HepG2 (cell line): ENCODE results near the gene ATP11A. TPM values are rescaled to one million over a fixed set of nuclear protein-coding genes. Genes with fewer than 3 reads are reported as not detected.

Experiments
- EHMT2 ChIP-seq: fragments of 200-600 bp; sonication (generic); IDR thresholded peaks from 2 replicates; pipeline ENCODE4 v1.7.0; 2017; ENCODE audit warnings: antibody characterized with exemption, low read depth, low read length, borderline replicate concordance
- EP300 ChIP-seq, 3 experiments: sonication (generic) in 1 of 3; formaldehyde crosslinking in 1 of 3; IDR thresholded peaks; 2 replicates each; pipeline versions ENCODE4 v1.5.1 to v1.6.1; 2011 to 2020; ENCODE audit warnings: low read depth in 2 of 3, low read length in 2 of 3, borderline replicate concordance in 1 of 3, improper control_type of control experiment in 1 of 3, mild to moderate bottlenecking in 1 of 3, missing genetic modification reagents in 1 of 3, moderate library complexity in 1 of 3
- HDAC6 ChIP-seq: fragments of 200-600 bp; sonication (generic); IDR thresholded peaks from 2 replicates; pipeline ENCODE4 v1.7.0; 2017; ENCODE audit warnings: mild to moderate bottlenecking, antibody characterized with exemption, low read length, low read depth
- HNRNPUL1 ChIP-seq: fragments of 200-400 bp; formaldehyde crosslinking; IDR thresholded peaks from 2 replicates; pipeline ENCODE4 v1.6.1; 2017; ENCODE audit warnings: low read depth, mild to moderate bottlenecking, low read length, moderate library complexity
- JARID2 ChIP-seq: sonication (generic); formaldehyde crosslinking; IDR thresholded peaks from 2 replicates; pipeline ENCODE4 v1.8.1; 2023; ENCODE audit warnings: missing genetic modification reagents, inconsistent platforms; ENCODE audit not compliant: insufficient replicate concordance
- KDM3A ChIP-seq: IDR thresholded peaks from 2 replicates; pipeline ENCODE4 v1.6.1; 2018; ENCODE audit warnings: low read depth, missing compliant biosample characterization
- MED13 ChIP-seq: sonication (generic); formaldehyde crosslinking; IDR thresholded peaks from 2 replicates; pipeline ENCODE4 v1.5.0; 2020; ENCODE audit warnings: missing genetic modification reagents
- PHF5A ChIP-seq: IDR thresholded peaks from one replicate; pipeline ENCODE4 v1.6.1; 2018; ENCODE audit warnings: low read depth, missing genetic modification reagents; ENCODE audit not compliant: unreplicated experiment
- RBFOX2 ChIP-seq: fragments of 200-400 bp; formaldehyde crosslinking; IDR thresholded peaks from 2 replicates; pipeline ENCODE4 v1.6.1; 2017; ENCODE audit warnings: low read depth, mild to moderate bottlenecking, low read length
- ZIK1 ChIP-seq: sonication (generic); formaldehyde crosslinking; IDR thresholded peaks from 2 replicates; pipeline ENCODE4 v1.5.0; 2020; ENCODE audit warnings: mild to moderate bottlenecking, low read depth, missing genetic modification reagents, borderline replicate concordance
- ZNF235 ChIP-seq: sonication (generic); formaldehyde crosslinking; IDR thresholded peaks from 2 replicates; pipeline ENCODE4 v1.8.1; 2023; ENCODE audit warnings: mild to moderate bottlenecking, missing genetic modification reagents, borderline replicate concordance
- ZNF296 ChIP-seq: sonication (generic); formaldehyde crosslinking; conservative IDR thresholded peaks from 2 replicates; pipeline ENCODE4 v1.5.0; 2020; ENCODE audit warnings: mild to moderate bottlenecking, missing genetic modification reagents
- ZNF383 ChIP-seq: sonication (generic); formaldehyde crosslinking; IDR thresholded peaks from 2 replicates; pipeline ENCODE4 v1.4.0; 2020; ENCODE audit warnings: missing genetic modification reagents, mild to moderate bottlenecking, borderline replicate concordance
- ZNF713 ChIP-seq: sonication (generic); formaldehyde crosslinking; IDR thresholded peaks from 2 replicates; pipeline ENCODE4 v1.4.0; 2020; ENCODE audit warnings: mild to moderate bottlenecking, missing genetic modification reagents
- ZNF781 ChIP-seq: sonication (generic); formaldehyde crosslinking; IDR thresholded peaks from 2 replicates; pipeline ENCODE4 v1.5.1; 2020; ENCODE audit warnings: borderline replicate concordance, mild to moderate bottlenecking, missing genetic modification reagents; ENCODE audit errors: not compliant biosample characterization
- polyA plus RNA-seq, 8 experiments: library from polyadenylated mRNA; depleted of rRNA in 3 of 8; stranded (reverse) in 7 of 8; unstranded in 1 of 8; fragments of >200 nt; fragmentation: Illumina TruSeq in 4 of 8; extraction: Trizol in 4 of 8; gene quantifications; 2 replicates each; pipeline versions ENCODE4 v1.2.1 to v1.2.3, GENCODE V29; 2011 to 2016; ENCODE audit warnings: low read depth in 4 of 8, missing spikeins in 1 of 8, mixed read lengths in 1 of 8; ENCODE audit not compliant: insufficient read depth in 1 of 8
- total RNA-seq, 5 experiments: library from RNA; depleted of rRNA; stranded (reverse); fragments of >200 nt; fragmentation: Illumina TruSeq; extraction: Trizol; gene quantifications; 2 replicates each; pipeline ENCODE4 v1.2.3, GENCODE V29; 2016; ENCODE audit warnings: low read depth in 1 of 5
- TF ChIP-seq, protein P1 (sequence below): sonication (generic); formaldehyde crosslinking; IDR thresholded peaks from 2 replicates; pipeline ENCODE4 v1.5.0; 2020; ENCODE audit warnings: missing genetic modification reagents
- TF ChIP-seq, protein P2 (sequence below): fragments of 450-650 bp; IDR thresholded peaks from 2 replicates; pipeline ENCODE4 v1.6.1; 2017
- TF ChIP-seq, protein P3 (sequence below): IDR thresholded peaks from 2 replicates; pipeline ENCODE4 v1.6.1; 2016; ENCODE audit warnings: missing genetic modification reagents, missing compliant biosample characterization
- TF ChIP-seq, protein P4 (sequence below): sonication (generic); formaldehyde crosslinking; conservative IDR thresholded peaks from 2 replicates; pipeline ENCODE4 v1.4.0; 2020; ENCODE audit warnings: missing genetic modification reagents
- TF ChIP-seq, protein P5 (sequence below): sonication (generic); formaldehyde crosslinking; IDR thresholded peaks from 2 replicates; pipeline ENCODE4 v1.4.0; 2020; ENCODE audit warnings: missing genetic modification reagents

The ATP11A gene
- total and polyA plus RNA-seq, 2 of the 13 experiments (the other 11 are each of a cell fraction or from before 2014, with no cell fraction given), result 18.4 to 20.1 TPM

DNA sequence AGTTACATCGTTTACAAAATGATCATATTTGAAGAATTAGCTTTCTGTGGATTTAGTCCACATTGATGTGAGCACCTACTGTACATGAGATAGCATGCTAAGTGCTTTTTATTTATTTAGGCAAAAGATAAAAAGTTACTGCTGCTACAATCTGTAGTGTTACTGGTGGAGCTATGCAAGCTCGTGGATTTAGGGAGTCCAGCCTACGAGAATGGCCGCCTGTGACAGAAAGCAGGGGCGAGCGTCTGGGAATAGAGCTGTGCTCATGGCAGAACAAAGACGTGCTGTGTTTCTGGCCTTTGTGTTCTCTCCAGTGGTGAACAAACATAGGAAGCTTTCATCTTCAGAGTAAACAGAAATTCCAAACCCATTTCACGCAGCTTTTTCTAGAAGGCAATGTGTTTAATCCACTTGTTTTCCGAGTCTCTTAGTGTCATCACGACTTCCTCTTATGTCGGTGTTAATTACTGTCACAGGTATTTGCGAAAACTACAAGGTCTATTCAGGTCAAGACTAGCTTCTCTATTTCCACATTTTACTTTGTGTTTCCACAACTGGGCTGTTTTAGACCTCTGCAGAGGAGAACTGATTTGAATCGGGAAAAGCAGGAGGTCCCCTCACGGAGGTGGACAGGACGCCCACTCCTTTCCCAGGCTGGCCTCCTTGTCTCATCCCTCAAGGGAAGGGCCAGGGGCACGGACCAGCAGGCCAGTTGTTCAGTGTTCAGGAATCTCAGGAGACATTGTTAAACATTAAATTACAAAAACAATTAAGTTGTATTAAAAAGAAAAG, 67.3 kb downstream of the ATP11A start (continued):
- TF ChIP-seq, protein P1, sequence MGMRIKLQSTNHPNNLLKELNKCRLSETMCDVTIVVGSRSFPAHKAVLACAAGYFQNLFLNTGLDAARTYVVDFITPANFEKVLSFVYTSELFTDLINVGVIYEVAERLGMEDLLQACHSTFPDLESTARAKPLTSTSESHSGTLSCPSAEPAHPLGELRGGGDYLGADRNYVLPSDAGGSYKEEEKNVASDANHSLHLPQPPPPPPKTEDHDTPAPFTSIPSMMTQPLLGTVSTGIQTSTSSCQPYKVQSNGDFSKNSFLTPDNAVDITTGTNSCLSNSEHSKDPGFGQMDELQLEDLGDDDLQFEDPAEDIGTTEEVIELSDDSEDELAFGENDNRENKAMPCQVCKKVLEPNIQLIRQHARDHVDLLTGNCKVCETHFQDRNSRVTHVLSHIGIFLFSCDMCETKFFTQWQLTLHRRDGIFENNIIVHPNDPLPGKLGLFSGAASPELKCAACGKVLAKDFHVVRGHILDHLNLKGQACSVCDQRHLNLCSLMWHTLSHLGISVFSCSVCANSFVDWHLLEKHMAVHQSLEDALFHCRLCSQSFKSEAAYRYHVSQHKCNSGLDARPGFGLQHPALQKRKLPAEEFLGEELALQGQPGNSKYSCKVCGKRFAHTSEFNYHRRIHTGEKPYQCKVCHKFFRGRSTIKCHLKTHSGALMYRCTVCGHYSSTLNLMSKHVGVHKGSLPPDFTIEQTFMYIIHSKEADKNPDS (CRISPR knock-in tag), result no peak
- TF ChIP-seq, protein P2, sequence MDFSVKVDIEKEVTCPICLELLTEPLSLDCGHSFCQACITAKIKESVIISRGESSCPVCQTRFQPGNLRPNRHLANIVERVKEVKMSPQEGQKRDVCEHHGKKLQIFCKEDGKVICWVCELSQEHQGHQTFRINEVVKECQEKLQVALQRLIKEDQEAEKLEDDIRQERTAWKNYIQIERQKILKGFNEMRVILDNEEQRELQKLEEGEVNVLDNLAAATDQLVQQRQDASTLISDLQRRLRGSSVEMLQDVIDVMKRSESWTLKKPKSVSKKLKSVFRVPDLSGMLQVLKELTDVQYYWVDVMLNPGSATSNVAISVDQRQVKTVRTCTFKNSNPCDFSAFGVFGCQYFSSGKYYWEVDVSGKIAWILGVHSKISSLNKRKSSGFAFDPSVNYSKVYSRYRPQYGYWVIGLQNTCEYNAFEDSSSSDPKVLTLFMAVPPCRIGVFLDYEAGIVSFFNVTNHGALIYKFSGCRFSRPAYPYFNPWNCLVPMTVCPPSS, result no peak
- TF ChIP-seq JARID2 (CRISPR knock-in tag), result no peak
- TF ChIP-seq ZNF296 (CRISPR knock-in tag), result no peak
- TF ChIP-seq, protein P3, sequence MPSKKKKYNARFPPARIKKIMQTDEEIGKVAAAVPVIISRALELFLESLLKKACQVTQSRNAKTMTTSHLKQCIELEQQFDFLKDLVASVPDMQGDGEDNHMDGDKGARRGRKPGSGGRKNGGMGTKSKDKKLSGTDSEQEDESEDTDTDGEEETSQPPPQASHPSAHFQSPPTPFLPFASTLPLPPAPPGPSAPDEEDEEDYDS (CRISPR knock-in tag), result no peak; the same call in 1 of the 2 replicates
- no peak for TF ChIP-seq ZNF713
- peak; percentile 62; the same call in 1 of the 2 replicates for TF ChIP-seq ZIK1 (CRISPR knock-in tag)
- no peak for TF ChIP-seq RBFOX2
- TF ChIP-seq, protein P4, sequence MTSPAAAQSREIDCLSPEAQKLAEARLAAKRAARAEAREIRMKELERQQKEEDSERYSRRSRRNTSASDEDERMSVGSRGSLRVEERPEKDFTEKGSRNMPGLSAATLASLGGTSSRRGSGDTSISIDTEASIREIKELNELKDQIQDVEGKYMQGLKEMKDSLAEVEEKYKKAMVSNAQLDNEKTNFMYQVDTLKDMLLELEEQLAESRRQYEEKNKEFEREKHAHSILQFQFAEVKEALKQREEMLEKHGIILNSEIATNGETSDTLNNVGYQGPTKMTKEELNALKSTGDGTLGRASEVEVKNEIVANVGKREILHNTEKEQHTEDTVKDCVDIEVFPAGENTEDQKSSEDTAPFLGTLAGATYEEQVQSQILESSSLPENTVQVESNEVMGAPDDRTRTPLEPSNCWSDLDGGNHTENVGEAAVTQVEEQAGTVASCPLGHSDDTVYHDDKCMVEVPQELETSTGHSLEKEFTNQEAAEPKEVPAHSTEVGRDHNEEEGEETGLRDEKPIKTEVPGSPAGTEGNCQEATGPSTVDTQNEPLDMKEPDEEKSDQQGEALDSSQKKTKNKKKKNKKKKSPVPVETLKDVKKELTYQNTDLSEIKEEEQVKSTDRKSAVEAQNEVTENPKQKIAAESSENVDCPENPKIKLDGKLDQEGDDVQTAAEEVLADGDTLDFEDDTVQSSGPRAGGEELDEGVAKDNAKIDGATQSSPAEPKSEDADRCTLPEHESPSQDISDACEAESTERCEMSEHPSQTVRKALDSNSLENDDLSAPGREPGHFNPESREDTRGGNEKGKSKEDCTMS, result no peak
- TF ChIP-seq ZNF383, result no peak
- TF ChIP-seq EP300 (IDR thresholded peaks at IDR 0.05; ENCODE audit: low read depth in 2 of 2, low read length in 2 of 2), result peak; percentile 41 to 95; a peak in 3 of 4 replicates
- peak; percentile 84; the same call in 1 of the 2 replicates for TF ChIP-seq EP300 (CRISPR knock-in tag; IDR thresholded peaks at IDR 0.05; ENCODE audit: borderline replicate concordance)
- TF ChIP-seq EHMT2, result no peak
- TF ChIP-seq HNRNPUL1, result no peak
- TF ChIP-seq, protein P5, sequence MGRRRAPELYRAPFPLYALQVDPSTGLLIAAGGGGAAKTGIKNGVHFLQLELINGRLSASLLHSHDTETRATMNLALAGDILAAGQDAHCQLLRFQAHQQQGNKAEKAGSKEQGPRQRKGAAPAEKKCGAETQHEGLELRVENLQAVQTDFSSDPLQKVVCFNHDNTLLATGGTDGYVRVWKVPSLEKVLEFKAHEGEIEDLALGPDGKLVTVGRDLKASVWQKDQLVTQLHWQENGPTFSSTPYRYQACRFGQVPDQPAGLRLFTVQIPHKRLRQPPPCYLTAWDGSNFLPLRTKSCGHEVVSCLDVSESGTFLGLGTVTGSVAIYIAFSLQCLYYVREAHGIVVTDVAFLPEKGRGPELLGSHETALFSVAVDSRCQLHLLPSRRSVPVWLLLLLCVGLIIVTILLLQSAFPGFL, result no peak
- no peak for TF ChIP-seq ZNF235 (CRISPR knock-in tag)
- no peak for TF ChIP-seq MED13
- peak; percentile 41 for TF ChIP-seq PHF5A (CRISPR knock-in tag)
- TF ChIP-seq KDM3A (CRISPR knock-in tag), result no peak
- no peak for TF ChIP-seq HDAC6
- TF ChIP-seq ZNF781, result no peak
